Bronchial epithelial cell (primary cell): ENCODE measurements around the gene TTC3. TPM values are rescaled to one million over a fixed set of nuclear protein-coding genes. Genes with fewer than 3 reads are reported as not detected.

ENCODE experiments used
- DNase-seq: peaks from one replicate; pipeline ENCODE4 v3.0.0-alpha.2; 2010; ENCODE audit warnings: low read depth
- FAIRE-seq: peaks from 2 replicates; lab custom pipeline; 2011; peaks lifted over from hg19 to GRCh38; lab: Jason Lieb, UNC
- H3K27me3 ChIP-seq: 2 replicates; pipeline ENCODE4 v1.5.1; 2011; ENCODE audit warnings: low read length; ENCODE audit not compliant: control insufficient read depth, insufficient read depth
- H3K36me3 ChIP-seq: 2 replicates; pipeline ENCODE4 v1.5.1; 2011; ENCODE audit warnings: low read length; ENCODE audit not compliant: control insufficient read depth, insufficient read depth
- H3K4me3 ChIP-seq: 2 replicates; pipeline ENCODE4 v1.5.1; 2011; ENCODE audit warnings: mild to moderate bottlenecking, low read depth, low read length, control low read depth
- CTCF ChIP-seq: IDR thresholded peaks from 2 replicates; pipeline ENCODE4 v1.5.1; 2011; ENCODE audit warnings: mild to moderate bottlenecking, moderate library complexity, low read length, control low read depth, inconsistent platforms; ENCODE audit not compliant: insufficient read depth, severe bottlenecking
- total RNA-seq: library from RNA; depleted of rRNA; stranded (reverse); fragments of >200 nt; gene quantifications from 2 replicates; pipeline ENCODE4 v1.2.1, GENCODE V29; 2014

The TTC3 gene
- total RNA-seq, 1 donor from 2014 or later = 90.3 TPM

- FAIRE-seq = no peak
- no peaks in the 10 kb centered on the region for H3K27me3 ChIP-seq
- DNase-seq = no peak
- no peaks in the 10 kb centered on the region for H3K36me3 ChIP-seq
- TF ChIP-seq CTCF = no peak
- H3K4me3 ChIP-seq = peak overlapping the region; percentile 68
Observed at GRCh38 chr21:37074197-37074510, 1.1 kb downstream of the TTC3 start.

- DNase-seq (no peak), FAIRE-seq (no peak)
- Histone ChIP-seq H3K36me3 (no peaks in the 10 kb centered on the region), H3K27me3 (no peaks in the 10 kb centered on the region), H3K4me3 (peak overlapping the region; percentile 68)
- TF ChIP-seq CTCF = no peak
Observed at GRCh38 chr21:37074546-37074945, 1.5 kb downstream of the TTC3 start.

GRCh38 chr21:37075214-37075770 lies 2.2 kb downstream of the TTC3 start:
- no peaks in the 10 kb centered on the region for H3K27me3 ChIP-seq
- no peak overlapping the region for H3K4me3 ChIP-seq
- FAIRE-seq = no peak
- no peak for DNase-seq
- TF ChIP-seq CTCF = no peak
- H3K36me3 ChIP-seq = no peaks in the 10 kb centered on the region

- TF ChIP-seq CTCF = no peak
- Histone ChIP-seq H3K4me3 (no peak overlapping the region), H3K36me3 (no peaks in the 10 kb centered on the region), H3K27me3 (no peaks in the 10 kb centered on the region)
- FAIRE-seq (no peak), DNase-seq (no peak)
Observed at GRCh38 chr21:37076087-37076850, 3.2 kb downstream of the TTC3 start.

GRCh38 chr21:37077403-37077802 lies 4.3 kb downstream of the TTC3 start:
- no peak for TF ChIP-seq CTCF
- no peak for DNase-seq
- Histone ChIP-seq H3K36me3 (no peaks in the 10 kb centered on the region), H3K27me3 (no peaks in the 10 kb centered on the region), H3K4me3 (no peak overlapping the region)
- FAIRE-seq = no peak
